GM18519 (cell line): Measurements from ENCODE around the gene PLA2G15.

Source experiments
- ATAC-seq: cut with Tn5 transposase; IDR thresholded peaks from one replicate; pipeline ENCODE4 v1.9.1; 2021; ENCODE audit warnings: mild to moderate bottlenecking, moderate library complexity; ENCODE audit not compliant: unreplicated experiment, low FRiP score

Gene PLA2G15

DNA sequence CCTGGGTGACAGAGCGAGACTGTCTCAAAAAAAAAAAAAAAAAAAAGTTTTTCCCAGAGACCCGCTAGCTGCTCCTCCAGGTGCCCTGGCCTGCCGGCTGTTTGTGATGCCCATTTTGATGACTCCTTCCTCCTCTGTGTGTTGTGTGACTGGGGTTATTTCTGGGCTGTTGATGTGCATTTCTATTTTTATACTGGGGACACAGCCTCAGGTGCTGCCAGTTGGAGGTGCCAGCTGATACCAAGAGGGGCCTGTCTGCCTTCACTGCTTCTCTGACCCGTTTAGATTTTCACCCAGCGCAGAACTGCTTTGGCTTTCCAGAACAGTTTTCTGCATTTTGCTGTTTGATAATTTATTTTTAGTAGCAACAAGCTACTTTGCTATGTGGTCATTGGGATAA is 6.7 kb downstream of the PLA2G15 start:
- no peak for ATAC-seq

DNA sequence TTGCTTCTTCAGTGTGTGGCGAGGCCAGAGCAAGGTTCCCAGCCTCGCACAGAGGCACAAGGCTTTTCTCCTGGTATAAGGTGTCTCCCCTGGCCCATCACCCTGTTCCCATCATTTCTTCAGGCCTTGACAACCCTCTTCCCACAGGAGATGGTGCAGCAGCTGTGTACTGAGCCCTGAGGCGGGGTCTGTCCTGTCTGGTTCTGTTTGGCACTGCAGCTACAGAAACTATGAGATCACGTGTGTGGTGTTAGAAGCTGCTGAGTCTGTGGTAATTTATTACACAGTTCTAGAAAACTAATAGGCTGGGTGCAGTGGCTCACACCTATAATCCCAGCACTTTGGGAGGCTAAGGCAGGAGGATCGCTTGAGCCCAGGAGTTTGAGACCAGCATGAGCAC is 7.2 kb downstream of the PLA2G15 start:
- no peak for ATAC-seq

DNA sequence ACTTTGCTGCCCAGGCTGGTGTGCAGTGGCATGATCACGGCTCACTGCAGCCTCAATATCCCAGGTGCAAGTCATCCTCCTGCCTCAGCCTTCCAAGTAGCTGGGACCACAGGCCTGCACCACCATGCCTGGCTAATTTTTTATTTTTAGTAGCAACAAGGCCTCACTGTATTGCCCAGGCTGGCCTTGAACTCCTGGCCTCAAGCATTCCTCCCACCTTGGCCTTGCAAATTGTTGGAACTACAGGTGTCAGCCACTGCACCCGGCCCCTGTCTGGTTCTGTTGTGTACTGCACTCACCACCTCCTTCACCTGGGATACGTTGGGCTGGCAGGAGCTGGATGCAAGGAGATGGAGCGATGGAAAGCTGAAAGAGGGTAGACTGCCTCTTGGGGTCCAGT is 8.5 kb downstream of the PLA2G15 start:
- no peak for ATAC-seq

DNA sequence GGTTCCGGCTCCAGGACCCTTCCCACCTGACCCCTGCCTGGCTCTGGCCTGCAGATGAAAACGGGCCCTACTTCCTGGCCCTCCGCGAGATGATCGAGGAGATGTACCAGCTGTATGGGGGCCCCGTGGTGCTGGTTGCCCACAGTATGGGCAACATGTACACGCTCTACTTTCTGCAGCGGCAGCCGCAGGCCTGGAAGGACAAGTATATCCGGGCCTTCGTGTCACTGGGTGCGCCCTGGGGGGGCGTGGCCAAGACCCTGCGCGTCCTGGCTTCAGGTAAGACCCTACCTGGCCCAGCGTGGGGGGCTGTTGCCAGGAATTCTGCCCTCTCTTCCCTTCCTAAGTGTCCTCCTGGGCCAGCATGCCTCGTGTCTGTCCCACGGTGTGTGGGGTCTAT is 10.5 kb downstream of the PLA2G15 start:
- ATAC-seq = no peak

DNA sequence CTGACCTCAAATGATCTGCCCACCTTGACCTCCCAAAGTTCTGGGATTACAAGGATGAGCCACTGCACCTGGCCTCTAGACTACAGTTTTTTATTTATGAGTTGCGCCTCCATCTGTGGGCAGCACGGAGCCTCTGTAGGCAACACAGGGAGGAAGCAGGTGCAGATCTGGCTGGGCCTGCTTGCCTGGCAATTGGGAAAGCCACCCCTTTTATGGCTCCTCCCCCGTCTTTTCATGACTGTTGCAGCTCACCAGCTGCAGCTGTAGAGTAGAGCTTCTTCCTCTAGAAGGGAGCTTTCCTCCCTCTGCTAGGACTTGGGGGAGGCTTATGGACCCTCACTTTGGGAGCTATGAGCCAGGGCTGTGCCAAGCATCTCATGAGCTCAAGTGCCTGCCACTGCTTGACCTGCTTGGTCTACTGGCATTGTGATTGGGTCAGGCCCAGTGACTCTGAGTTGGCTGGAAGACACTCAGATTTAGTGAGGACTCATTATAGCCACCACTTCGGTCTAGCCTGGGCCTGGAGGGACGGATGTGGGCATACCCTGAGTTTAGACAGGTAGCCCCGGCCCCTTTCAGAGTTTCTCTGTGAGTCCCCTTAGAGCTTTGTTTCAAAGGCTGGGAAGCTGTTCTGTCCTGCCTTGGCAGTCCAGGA is 12.2 kb downstream of the PLA2G15 start:
- ATAC-seq = no peak

DNA sequence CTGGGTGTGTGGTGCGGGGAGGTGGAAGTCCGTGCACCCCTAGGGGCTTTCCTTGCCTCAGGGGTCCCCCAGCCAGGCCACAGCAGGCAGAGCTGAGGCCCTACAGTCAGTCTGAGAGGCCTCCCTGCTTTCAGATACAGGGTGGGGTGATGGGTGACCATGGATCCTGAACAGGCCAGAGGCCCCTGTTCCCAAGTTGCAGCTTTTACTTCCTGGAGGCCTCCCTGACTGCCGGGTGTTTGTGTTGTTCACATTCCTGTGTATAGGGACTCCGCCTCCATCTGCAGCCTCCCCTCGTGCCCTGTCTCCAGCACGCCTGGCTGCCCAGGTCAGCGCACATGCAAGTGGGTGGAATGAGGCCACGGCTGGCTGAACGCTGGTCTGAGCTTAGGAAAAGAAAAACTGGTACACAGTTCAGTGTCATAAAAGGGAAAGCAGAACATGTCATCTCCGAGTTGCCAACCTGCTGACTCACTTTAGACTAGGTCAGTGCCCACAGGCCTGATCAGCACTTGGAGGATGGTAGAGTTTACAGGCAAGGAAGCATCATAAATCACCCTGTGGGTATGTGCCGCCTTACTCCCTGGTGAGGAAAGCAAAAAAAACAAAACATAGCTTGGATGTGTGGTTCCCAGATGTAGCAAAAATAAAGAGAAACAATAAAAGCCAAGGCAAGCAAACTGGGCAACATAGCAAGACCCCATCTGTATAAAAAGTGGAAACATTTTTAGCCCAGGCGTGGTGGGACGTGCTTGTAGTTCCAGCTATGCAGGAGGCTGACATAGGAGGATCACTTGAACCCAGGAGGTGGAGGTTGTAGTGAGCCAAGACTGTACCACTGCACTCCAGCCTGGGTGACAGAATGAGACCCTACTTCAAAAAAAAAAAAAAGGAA is 13.0 kb downstream of the PLA2G15 start:
- ATAC-seq = no peak

DNA sequence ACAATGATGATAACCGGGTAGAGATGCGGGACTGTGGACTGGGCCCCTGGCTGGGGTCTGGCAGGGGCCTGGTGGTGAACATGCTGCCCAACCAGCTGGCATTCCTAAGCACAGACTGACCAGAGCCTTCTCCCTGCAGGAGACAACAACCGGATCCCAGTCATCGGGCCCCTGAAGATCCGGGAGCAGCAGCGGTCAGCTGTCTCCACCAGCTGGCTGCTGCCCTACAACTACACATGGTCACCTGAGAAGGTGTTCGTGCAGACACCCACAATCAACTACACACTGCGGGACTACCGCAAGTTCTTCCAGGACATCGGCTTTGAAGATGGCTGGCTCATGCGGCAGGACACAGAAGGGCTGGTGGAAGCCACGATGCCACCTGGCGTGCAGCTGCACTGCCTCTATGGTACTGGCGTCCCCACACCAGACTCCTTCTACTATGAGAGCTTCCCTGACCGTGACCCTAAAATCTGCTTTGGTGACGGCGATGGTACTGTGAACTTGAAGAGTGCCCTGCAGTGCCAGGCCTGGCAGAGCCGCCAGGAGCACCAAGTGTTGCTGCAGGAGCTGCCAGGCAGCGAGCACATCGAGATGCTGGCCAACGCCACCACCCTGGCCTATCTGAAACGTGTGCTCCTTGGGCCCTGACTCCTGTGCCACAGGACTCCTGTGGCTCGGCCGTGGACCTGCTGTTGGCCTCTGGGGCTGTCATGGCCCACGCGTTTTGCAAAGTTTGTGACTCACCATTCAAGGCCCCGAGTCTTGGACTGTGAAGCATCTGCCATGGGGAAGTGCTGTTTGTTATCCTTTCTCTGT is 14.0 kb downstream of the PLA2G15 start:
- no peak for ATAC-seq

DNA sequence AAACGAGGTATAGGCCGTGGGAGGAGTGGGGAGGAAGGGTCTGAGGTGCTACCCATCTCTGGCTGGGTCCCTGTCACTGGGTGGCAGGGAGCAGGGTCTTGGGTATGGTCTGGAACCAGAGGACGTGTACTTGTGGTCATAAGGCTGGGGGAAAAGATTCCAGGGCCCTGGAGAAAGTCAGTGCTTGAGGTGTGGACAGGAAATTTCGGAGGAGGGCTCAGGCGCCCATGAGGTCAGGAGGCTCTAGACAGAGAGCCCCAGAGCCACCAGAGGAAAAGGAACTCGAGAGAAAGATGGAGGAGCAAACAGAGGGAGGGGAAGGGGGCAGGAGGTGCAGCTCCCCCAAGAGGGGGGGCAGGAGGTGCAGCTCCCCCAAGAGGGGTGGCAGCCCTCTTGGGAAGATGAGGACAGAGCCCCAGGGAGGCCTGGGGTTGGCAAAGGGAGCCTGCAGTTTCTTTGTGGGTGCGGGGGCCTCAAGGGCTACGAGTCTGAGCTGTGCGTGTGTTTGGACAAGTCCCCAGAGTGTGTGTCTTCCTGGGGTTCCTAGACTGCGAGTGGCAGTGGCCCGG is 18.5 kb downstream of the PLA2G15 start:
- ATAC-seq = no peak

DNA sequence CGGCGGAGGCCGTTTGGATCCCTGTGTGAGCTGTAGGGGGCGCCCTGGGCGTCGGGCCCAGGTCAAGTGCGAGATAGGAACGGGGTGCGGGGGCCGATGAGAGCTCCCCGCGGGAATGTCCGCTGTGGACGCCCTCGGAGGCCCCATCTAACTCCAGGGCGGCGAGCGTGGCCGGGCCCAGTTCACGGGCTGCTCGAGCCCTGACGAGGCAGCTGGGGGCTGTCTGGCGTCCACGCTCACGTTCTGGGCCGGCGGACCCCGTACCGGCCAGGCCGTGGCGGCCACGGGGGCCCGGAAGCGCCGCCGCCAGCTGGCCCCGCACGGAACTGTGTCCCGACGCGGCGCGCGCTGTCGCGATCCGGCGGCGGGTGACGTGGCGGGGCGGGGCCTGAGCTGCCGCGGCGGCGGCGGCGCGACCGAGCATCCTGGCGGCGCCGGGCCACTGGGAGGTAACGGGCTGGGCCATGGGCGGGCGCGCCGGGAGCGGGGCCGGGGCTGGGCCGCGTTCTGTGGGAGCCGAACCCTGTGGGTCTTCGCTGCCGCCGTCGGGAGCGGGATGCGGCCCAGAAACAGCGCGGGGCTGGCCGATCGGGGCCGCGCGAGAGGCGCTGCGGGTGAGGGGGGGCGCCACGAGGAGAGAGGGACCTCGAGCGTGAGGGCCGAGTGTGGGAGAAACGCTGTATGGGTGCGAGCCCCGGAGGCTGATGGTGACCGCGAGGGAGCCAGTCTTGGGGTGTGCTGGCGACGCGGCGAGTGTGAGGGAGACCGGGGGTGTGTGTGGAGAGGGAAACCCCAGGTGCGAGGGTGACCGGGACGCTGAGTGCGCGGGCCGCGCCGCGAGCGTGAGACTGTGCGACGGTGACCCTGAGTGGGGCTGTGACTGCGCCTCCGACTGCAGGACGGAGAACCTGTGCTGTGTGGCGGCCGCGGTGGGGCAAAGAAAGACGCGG is 19.2 kb downstream of the PLA2G15 start, which contains the start of gene SLC7A6:
Gene SLC7A6 (plus strand): TSS at position 399 of the 950 bp plus-strand sequence. CDS start 10,201 bp downstream, outside the sequence.
- ATAC-seq = peak; percentile 39

DNA sequence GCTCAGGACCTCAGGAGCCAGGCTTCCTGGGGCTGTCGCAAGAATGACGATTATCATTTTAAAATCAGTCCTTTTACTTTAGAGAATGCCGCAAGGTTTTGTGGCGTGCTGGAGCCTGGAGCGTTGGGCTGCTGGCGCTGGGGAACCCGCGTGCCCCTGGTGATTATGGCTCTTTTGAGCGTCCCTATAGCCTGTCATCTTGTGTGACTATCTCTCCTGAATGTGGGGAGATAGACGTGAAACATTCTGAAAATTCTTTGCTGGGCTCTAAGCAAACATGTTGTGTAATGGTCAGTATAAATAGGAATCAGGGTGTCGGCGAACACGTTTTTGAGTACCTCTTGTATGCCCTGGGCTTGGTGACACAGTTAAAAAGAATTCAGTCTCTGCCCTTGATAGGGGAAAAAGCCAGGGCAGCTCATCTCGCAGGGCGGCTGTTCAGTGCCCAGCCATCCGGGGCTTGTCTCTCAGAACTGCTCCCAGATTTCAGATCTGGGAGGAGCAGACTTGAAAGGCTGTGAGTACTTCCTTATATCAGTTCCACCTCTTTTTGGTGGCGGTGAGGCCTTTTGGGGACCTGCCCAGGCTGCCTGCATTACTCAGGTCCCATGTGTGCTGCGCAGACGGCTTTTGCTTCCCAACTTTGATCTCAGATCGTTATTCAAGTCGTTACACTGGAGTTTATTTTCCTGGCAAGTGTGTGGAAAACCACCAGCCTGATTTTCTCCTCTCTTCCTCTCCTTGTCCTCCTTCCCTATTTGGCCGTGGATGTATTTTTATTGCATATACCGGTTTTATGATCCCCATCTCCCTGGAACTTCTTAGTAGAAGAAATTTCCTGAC is 20.1 kb downstream of the PLA2G15 start:
- ATAC-seq = no peak

DNA sequence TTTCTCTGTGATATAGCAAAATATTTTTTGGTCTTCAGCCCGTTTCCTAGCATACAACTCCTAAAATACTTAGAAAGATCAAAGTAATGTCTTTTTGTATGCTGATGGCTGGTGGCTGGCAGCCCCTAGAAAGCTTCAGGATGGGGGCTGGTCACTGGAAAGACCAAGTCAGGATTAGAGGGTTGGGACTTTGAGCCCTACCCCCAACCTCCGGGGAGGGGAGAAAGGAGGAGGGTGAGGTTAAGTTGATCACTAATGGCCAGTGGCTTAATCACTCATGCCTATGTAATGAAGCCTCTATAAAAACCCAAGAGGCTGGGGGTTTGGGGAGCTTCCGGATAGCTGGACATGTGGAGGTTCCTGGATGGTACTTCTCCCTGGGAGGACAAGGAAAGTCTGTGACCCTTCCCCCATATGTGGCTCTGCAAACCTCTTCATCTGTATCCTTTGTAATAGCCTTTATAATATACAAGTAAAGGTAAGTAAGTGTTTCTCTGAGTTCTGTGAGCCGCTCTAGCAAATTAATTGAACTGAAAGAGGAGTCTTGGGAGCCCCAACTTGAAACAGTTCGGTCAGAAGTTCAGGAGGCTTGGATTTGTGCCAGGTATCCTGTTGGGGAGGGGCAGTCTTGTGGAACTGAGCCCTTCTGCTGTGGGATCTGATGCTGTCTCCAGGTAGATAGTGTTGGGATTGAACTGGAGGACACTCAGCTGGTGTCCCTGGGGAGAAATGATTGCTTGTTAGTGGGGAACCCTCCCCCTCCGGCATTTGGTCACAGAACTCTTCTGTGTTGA is 22.6 kb downstream of the PLA2G15 start:
- no peak for ATAC-seq

DNA sequence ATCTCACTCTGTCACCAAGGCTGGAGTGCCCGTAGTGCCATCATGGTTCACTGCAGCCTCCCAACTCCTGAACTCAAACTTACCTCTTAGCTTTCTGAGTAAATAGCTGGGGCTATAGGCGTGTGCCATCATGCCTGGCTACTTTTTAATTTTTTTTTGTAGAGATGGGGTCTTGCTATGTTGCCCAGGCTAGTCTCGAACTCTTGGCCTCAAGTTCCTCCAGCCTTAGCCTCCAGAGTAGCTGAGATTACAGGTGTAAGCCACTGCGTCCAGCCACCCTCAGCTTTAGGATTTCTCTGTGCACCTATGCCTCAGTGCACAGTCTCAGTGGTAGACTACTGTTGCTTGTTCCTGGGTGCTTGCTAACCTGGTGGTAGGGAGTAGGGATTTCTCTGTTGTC is 24.6 kb downstream of the PLA2G15 start:
- no peak for ATAC-seq

DNA sequence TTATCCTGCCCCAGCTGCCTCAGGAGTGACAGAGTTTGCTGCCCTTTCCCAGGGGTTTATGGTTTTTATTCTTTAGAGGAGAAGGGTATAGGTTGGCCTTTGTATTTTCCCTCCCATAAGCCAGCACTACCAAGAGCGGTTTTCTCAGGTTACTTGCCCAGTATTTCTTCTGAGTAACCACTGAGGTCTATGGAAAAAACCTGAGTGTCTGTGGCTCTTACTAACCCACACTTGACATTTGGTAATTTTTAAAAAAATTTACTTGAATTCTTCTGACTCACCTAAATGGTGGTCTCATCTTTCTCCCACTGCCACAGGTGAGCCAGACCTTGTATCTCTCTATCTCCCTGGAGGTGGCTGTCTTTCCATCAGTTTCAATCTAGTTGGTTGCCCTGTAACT is 25.2 kb downstream of the PLA2G15 start:
- no peak for ATAC-seq

DNA sequence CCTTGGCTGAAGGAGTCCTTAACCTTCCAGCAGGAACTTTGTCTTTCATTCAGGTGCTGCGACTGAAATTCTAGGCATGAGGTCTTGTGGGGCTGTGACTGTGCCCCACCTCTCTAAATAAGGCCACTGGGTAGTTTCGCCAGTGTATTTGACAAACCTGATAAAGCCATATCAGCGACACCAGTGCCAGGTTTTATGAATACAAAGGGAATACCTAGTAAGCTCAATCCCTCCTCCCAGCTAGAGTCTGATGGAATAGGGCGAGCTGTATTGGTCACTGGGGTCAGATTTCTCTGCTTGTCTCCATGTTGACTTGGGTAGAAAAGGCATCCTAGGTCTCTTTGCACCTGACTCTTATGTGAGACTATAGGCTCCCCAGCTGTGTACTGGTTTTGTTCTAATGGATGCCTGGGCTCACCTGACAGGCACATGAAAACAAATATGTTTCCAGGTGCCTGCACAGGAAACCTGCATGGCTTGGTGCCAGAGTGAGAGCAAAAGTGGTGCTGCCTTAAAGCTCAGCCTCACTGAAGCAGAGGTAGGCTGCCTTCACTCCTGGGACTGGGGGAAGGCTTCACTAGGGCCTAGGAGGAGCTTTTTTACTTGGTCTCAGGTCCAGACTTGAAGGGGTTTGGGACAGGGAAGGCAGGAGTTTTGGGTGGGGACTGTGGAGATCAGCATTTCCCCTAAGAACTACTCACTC is 27.5 kb downstream of the PLA2G15 start:
- ATAC-seq = no peak

DNA sequence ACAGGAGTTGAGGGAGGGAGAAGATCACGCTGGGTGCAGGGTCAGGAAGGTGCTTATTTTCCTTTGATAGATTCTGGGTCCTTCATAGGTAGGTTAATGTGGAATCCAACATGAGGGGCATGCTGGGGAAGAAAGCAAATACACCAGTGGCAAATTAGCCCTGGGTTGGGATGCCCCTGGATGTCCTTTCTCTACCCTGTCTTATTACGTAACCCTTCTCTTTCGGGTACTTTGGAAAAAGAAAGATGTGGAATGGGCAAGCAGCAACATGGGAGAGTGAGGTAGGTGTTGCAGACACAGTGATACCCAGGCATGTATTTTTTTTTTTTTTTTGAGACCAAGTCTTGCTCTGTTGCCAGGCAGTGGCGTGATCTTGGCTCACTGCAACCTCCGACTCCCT is 28.3 kb downstream of the PLA2G15 start:
- ATAC-seq = no peak

DNA sequence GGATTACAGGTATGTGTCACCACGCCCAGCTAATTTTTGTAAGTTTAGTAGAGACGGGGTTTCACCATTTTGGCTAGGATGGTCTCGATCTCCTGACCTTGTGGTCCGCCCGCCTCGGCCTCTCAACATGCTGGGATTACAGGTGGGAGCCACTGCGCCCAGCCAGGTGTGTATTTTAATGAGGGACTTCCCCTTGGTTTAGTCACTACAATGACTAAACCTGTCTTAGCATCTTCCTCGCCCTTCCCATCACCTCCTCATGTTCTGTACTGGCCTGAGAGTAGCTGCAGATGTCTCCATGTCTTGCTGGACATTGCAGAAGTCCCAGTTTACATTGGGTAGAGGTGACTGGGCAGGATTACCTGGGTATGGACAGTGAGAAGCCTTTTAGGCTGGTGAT is 28.7 kb downstream of the PLA2G15 start:
- ATAC-seq = no peak

DNA sequence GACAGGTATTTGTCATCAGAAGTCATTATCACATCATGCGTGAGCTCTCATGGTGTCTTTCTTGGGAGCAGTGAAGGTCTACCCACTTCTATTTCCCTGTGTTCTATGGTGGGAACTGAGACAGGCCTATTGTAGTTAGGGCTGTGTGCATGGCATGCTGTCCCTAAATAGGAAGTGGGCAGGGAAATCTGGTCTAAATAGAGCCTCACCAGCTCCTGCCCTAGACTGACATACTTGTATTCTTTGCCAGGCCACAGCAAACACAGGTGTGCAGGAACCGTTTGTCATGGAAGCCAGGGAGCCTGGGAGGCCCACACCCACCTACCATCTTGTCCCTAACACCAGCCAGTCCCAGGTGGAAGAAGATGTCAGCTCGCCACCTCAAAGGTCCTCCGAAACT is 29.3 kb downstream of the PLA2G15 start:
- ATAC-seq = no peak
